ENCODE results near the gene DIP2C.
"Not testable (repeated sequence)": the region's sequence is repeated elsewhere in the genome, so short reads cannot be mapped to it uniquely, and the experiment has no call there.

Gene DIP2C

DNA sequence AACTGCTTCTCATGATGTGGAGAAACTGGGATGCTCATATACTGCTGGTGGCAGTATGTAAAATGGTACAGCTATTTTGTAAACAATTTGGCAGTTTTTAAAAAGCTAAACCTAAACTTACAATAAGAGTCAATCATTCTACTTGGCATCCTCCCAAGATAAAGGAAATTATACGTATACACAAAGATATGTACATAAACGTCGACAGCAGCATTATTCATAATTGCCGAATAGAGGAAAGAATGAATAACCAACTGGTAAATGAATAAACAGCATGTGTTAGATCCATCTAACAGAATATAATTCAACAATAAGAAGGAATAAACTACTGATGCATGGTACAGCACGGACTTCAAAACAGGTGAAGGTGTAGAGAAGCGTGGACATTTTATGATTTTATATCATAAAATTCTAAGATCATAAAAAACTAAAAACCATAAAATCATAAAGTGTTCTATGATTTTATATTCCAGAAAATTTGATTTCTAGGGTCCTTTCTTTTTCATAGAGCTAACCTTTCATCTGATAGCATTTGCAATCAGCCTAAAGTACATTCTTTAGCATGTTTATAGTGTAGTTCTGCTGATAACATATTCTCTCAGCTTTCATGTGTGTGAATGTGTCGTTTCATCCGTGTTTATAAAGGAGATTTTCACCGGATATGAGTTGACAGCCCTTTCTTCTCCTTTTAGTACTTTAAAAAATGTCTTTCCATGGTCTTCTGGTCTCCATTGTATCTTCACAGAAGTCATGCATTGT is 261.5 kb downstream of the DIP2C start:
- no peak for DNase-seq

DNA sequence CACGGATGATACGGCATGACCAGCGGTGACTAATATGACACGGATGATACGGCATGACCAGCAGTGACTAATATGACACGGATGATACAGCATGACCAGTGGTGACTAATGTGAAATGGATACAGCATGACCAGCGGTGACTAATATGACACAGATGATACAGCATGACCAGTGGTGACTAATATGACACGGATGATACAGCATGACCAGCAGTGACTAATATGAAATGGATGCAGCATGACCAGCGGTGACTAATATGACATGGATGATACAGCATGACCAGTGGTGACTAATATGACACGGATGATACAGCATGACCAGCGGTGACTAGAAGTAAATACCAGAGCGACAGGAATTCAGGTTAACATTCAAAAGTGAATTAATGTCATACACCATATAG is 264.1 kb downstream of the DIP2C start:
- DNase-seq = not testable (repeated sequence)

DNA sequence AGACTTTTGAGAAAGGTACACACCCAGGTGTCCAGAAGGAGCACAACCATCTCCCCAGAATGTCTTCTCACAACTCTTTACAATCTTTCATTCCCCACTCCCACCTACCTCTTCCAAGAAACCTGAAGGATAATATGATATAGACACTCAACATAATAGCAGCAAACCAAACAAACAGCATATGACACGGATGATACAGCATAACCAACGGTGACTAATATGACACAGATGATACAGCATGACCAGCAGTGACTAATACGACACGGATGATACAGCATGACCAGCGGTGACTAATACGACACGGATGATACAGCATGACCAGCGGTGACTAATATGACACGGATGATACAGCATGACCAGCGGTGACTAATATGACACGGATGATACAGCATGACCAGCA is 264.7 kb downstream of the DIP2C start:
- not testable (repeated sequence) for DNase-seq

DNA sequence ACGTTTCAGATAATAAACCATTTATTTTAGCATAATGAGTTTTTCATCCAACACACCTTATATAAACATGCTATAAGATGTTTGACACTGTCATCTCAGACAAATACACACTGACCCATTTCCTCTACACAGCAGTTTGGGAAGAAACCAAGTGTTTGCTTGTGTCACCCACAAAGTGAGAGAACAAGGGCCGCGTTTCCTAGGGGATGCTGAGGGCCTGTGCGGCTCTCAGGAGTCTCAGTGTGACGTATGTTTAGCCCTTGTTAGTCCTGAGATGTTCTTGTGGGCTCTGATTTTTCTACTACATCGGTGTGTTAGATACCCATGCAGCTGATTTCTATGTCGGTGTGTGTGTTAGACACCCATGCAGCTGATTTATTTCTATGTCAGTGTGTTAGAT is 266.3 kb downstream of the DIP2C start:
- DNase-seq = no peak

DNA sequence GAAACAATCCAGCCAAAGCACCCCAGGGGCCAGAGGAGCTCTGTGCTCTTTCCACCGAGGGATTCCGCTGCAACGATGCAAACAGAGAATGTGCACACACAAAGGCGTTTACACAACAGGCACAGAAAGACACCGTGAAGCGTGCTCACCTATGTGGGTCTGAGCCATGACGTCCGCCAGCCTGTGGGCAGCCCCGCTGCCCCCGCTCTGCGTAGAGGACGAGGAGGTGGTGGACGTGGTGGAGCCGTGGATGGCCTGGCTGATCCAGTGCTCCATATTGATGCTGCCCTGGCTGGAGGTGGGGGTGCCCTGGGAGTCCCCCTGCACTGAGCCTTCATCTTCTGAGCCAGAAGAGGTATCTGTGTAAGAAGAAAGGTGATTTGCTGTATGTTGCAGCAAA is 266.8 kb downstream of the DIP2C start:
- DNase-seq = no peak

DNA sequence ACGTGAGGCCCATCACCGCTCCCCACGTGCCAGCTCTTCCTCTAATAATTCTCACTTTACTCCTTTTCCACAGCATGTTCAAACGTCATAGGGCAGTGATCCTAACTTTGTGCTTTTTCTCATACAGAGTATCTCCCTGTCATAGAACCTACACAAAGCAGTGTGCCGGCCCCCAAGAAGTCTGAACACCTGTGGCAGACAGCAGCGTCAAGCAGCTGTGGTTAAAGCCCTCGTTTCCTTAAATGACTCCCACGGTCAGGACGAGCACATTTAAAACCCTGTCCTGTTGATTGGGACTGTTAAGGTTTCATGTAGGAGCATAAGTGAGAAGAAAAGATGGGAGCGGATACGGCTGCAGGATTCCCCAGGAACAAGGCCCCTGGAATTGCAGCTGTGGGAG is 267.2 kb downstream of the DIP2C start:
- no peak for DNase-seq

DNA sequence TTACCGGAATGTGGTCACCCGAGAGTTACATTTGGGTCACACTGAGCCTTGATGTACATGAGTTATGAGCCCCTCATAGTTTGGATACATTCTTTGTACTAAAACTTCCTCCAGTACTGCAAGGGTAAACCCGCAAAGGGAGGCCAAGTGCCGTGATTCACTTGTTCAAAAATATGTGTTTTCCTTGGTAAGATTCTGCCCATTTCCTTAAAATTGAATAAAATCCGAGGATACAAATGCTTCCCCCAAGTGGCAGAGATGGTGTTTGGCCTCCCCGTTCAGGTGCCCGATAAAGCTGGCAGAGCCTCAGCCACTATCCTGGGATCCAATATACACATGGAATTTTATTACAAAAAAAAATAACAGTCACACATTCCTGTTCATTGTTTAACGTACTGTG is 268.3 kb downstream of the DIP2C start:
- no peak for DNase-seq

- DNase-seq = no peak
Observed at GRCh38 chr10:420154-421121, 269.0 kb downstream of the DIP2C start.

- no peak for DNase-seq
Observed at GRCh38 chr10:418894-419293, 270.6 kb downstream of the DIP2C start.

GRCh38 chr10:418226-418625 is 271.2 kb downstream of the DIP2C start:
- DNase-seq = no peak

- no peak for DNase-seq
Observed at GRCh38 chr10:416091-416515, 273.4 kb downstream of the DIP2C start.

- no peak for DNase-seq
Observed at GRCh38 chr10:413662-414071, 275.8 kb downstream of the DIP2C start.

GRCh38 chr10:412109-412508 is 277.4 kb downstream of the DIP2C start:
- no peak for DNase-seq

GRCh38 chr10:411603-412002 is 277.9 kb downstream of the DIP2C start:
- no peak for DNase-seq

GRCh38 chr10:409408-410040 is 279.9 kb downstream of the DIP2C start:
- DNase-seq = no peak

- DNase-seq = no peak
Observed at GRCh38 chr10:408236-408635, 281.2 kb downstream of the DIP2C start.

DNA sequence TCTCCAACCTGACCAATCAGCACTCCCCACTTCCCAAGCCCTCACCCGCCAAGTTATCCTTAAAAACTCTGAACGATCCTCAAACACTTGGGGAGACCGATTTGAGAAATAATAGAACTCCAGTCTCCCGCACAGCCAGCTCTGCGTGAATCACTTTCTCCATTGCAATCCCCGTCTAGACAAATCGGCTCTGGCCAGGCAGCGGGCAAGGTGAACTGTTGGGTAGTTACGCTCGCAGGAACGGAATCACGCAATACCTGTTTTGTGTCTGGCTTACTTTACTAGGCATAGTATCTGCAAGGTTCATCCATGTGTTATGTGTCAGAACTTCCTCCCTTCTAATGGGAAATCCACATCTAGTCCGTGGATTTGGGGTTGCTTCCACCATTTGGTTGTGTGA is 282.5 kb downstream of the DIP2C start:
- DNase-seq = no peak

- no peak for DNase-seq
Observed at GRCh38 chr10:405648-406047, 283.8 kb downstream of the DIP2C start.

DNA sequence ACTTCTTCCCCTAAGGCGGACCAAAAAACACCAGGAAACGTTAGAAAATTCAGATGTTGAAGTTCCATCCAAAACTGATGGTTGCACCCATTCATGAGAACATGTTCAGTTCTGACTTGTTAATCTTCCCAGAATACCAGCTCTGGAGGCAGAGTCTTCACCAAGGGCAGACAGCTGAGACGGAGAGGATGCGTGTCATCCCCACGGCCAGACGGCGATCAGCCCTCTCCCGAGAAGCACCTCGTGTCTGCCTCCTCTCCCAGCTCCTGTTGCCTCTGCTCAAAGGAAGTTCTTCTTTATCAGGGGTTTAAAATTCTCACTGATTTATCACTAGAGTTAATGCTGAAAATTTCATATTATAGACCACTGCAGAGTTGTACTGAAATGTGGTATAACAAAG is 284.5 kb downstream of the DIP2C start:
- no peak for DNase-seq

DNA sequence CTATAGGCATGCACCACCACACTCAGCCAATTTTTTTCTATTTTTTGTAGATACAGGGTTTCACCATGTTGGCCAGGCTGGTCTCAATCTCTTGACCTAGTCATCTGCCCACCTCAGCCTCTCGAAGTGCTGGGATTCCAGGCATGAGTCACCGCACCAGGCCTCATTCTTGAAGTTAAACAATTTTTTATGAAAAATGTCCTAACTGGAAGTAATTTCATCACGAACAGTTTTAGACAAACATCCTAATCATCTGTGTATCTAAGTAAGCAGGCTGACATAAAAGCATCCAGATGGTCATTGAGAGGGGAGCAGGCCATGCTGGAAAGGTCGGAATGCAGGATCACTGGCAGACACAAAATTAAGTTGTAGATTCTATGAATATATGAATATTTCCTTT is 285.1 kb downstream of the DIP2C start:
- DNase-seq = no peak

DNA sequence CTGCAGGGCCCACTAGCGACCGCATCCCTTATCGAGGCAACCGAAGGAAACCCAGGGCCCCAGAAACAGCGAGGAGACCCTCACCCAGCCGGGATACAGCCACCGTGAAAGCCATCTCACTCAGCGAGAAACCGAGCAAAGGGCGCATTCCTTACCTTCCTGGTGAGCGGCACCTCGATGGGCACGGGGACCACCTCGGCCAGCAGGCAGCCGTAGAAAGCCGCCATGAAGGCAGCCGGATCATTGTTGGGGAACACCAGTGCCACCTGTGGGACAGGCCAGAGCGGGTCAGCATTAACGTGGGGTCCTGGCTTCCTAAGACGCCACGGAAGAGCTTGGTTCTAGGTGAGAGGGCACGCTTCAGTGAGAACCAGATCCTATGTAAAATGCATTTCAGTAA is 290.5 kb downstream of the DIP2C start:
- DNase-seq = no peak

- DNase-seq = no peak
Observed at GRCh38 chr10:397321-398068, 292.0 kb downstream of the DIP2C start.

All from activated CD4-positive, alpha-beta T cell treated with anti-CD3 and anti-CD28 coated beads, Interleukin-2, amount 50 U/mL, for 48 hours (primary cell).